Adipose tissue (tissue), 3 donors: ENCODE results near the gene ZNF618. TPM values are rescaled to one million over a fixed set of nuclear protein-coding genes. Genes with fewer than 3 reads are reported as not detected.

Experiments used
- H3K27ac ChIP-seq: one replicate; pipeline ENCODE4 v1.5.1; 2013; ENCODE audit warnings: low read depth, low read length
- WGBS, 3 donors: extraction: QIAGEN DNeasy Blood & Tissue Kit; methylation state at CpG; one replicate each; pipeline ENCODE4 v1.1.7; 2013; 5-methylcytosine and 5-hydroxymethylcytosine counted together
- polyA plus RNA-seq, 3 donors: library from polyadenylated mRNA; stranded (reverse); fragments of 200-250 nt; gene quantifications; one replicate each; pipeline ENCODE4 v1.2.3, GENCODE V29; 2013
- donor health status: healthy with polysubstance abuse.
- donor health status: Bipolar disorder and iron deficiency.
- donor health status: healthy.

ZNF618 gene
- polyA plus RNA-seq, 3 donors: 2.6 to 3.9 (median 2.6) TPM

DNA sequence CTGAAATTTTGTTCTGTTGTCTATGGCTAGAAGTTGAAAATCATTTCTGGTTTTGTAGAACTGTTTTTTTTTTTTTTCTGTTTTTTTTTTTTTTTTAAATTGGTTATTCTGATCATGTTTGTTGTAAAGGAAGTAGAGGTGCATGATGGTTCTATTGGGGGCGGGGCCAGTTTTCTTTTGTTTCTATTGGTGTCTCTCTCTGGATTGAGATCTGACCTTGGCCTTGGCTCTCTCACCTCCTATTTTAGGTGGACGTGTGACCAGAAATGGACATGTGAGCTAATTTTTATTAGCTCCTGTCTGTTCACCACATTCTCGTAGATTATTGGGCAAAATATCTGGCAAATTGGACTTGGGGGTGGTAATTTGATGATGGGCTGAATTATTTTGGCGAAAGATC is 3.2 kb downstream of the ZNF618 start:
- no peak overlapping the region for H3K27ac ChIP-seq
- 78 to 85% (median 84%) methylated on average over 4 of the region's 4 CpGs for WGBS, 3 donors

DNA sequence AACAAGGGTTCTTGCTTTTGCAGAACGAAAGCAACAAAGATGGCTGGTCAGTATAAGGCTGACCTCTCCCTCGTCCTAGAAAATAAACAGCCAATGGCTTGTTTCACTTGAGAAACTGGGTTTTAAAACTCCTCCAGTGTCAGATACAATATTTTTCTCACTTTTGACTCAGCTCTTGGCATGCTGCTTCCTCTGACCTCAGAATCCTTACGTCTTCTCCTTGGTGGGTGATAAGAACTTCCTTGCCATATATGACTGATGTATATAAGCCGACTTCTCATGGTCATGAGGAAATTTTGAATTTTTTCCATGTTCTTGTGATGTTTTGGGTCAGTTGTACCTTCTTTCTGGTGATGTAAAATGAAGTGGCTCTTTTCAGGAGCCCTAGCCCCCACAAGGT is 3.8 kb downstream of the ZNF618 start:
- H3K27ac ChIP-seq: no peak overlapping the region
- WGBS, 3 donors: 59 to 84% (median 63%) methylated on average over 4 of the region's 4 CpGs

DNA sequence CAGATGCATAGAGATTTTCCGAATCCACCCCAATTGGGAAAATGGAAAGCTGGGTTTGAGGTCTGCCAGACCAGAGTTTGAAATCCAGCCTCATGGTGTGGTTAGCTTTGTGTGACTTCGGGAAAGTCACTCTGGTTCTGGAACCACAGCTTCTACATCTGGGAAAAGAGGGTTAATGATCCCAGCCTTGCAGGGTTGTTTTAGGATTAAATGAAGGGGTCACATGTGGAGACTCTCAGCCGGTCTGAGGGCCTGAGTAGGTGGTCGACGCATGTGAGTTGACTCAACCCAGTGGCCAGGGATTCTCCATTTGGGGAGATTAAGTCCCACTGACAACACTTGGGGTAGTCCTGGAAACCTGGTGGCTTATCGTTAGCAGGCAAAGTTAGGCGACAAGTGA is 6.1 kb downstream of the ZNF618 start:
- WGBS, 3 donors: 86 to 92% (median 91%) methylated on average over 7 of the region's 7 CpGs
- no peak overlapping the region for H3K27ac ChIP-seq

DNA sequence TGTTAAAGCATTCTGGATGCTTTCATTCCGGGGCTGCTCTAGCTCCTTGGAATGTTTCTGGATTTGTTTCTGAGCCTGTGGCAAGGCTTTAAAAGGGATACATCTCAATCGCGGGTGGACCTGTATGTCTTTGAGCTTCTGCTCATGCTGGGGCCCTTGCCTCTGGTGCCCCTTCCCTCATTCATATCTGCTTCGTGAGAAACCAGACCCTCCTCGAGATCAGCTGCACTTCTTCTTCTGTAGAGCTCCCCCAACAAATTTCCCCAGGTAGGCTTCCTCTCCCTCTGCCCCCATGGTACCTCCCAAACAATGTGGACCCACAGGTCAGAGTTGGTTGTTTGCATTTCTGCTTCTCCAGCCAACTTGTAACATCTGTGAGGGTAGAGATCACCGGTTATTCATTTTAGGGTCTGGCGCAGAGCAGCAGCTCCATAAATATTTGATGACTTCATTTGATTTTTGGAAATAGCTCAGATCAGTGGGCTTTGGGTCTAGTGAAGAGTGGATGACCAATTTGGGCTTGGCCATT is 6.6 kb downstream of the ZNF618 start:
- WGBS, 3 donors: 82 to 87% (median 86%) methylated on average over 7 of the region's 7 CpGs
- no peak overlapping the region for H3K27ac ChIP-seq

DNA sequence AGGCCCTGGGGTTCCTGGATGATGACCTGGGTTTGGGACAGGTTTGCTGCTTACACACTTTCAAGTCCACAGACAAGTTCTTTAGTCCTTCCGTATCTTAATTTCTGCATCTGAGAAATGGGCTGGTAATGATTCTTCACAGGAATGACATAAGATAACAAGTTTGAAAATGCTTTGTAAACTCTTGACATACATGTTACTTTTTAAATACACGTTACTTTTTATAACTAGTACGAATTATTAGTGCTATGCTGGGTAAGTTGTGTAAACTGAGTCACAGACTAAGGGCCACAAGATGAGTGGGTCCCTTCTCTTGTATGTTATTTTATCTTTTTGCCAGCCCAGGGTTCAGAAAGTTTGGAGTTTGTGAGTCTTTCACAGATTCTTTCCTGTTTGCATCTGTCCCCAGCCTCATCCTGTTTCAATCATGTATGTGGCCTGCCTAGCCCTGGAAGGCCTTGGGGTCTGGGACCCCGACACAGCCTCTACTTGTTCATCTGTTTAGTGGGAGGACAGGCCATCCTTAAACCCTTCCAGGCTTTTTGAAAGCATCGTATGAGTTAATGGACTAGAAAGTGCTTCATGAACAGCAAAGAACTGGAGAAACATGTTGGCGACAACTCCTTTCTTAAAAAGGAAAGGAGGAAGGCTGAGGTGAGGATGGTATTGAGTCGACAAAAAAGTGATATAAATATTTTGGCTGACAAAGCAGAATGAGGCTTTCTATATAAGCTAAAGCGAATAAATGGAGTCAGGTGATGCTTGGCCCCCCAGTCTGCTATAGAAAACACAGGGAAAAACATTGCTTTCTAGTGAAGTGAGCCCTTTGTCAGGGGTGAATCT is 9.3 kb downstream of the ZNF618 start:
- no peak overlapping the region for H3K27ac ChIP-seq
- 71 to 92% (median 73%) methylated on average over 8 of the region's 8 CpGs for WGBS, 3 donors

DNA sequence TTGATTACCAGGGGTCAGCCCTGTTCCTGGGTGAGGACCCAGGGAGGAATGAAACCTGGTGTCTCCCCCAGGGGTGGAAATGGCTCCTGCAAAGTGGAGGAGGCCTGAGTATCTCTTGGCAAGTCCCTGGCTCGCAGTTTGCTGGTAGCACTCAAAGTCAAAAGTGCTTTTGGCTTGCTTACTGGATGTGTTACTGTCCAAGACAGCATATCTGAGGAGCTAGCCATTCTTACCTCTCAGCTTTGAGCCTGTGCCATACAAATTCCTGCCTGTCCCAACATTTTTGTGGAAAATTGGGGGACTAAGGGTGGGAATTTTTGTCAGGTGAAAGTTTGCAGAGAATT is 9.9 kb downstream of the ZNF618 start:
- H3K27ac ChIP-seq: no peak overlapping the region
- 19 to 52% (median 29%) methylated on average over 1 of the region's 1 CpG for WGBS, 3 donors

DNA sequence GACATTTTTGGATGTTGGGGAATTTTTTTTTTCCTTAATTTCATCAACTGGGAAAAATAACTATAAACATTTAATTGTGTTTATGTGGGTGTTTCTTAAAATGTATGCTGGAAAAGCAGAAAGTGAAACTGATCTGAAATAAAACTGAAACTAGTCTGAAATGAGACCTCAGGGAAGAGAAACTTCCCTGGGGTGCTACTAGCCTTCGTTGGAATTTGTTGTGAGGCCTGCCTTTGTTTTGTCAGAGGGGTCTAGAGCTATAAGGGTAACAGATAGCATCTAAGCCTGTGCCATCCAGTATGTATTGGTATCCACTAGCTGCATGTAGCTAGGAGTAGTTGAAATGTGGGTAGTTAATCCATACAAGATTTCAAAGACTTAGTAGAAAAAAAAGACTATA is 10.4 kb downstream of the ZNF618 start:
- H3K27ac ChIP-seq: no peak overlapping the region
- 0 to 44% (median 2%) methylated on average over 1 of the region's 1 CpG for whole genome bisulfite sequencing, 3 donors

DNA sequence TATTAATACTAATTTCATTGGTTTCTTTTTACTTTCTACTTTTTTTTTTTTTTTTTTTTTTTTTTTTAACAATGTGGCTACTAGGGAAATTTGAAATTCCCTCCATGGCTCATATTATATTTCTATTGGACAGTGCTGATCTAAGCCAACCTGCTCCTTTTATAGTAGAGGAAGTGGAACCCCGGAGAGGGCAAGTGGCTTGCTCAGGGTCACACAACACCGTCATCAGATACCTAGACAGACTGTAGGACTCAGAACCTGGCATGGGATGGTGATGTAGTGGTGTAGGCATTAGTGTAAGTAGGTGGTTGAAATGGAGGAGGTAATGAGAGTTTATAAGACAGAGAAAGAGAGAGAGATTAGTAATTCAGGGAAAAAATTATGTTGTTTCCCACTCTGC is 10.8 kb downstream of the ZNF618 start:
- no peak overlapping the region for H3K27ac ChIP-seq
- 32 to 61% (median 42%) methylated on average over 2 of the region's 2 CpGs for WGBS, 3 donors

DNA sequence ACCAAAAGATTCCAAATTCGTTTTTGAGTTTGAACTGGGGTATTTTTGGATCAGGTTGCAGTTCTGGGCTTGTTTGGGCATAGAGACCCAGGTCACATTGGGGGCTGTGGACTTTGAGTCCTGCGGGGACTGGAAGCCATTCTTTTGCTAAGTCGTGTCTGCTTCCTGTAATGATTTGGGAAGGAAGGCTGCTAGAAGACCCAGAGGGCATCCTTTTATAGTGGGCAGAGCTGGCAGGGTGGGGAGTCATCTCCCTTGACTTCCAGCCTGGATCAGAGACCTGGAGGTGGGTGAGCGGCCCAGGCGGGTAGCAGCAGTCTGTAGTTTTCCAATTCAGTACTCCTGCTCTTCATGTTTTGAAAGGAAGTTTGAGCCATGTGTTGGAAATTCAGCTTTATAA is 11.3 kb downstream of the ZNF618 start:
- WGBS, 3 donors: 72 to 85% (median 74%) methylated on average over 5 of the region's 5 CpGs
- no peak overlapping the region for H3K27ac ChIP-seq

DNA sequence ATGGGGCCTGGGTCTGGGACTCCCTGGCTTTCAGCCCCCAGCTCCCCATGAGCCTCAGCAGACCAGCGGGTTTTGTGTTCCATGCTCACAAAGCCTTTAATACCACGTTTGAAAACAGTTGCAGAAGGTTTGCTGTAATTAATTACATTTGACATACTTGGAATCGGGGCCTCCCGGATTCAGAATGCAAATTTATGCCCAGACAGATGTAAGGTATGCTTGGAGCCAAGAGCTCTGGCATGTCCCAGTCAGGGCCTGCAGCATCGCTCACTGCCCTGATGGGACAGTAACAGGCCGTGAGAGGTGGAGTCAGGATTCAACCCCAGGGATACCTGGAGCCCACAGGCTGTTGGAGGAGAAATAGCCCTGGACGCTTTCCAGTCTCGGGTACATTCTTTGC is 12.2 kb downstream of the ZNF618 start:
- H3K27ac ChIP-seq: no peak overlapping the region
- 67 to 78% (median 74%) methylated on average over 8 of the region's 8 CpGs for WGBS, 3 donors

DNA sequence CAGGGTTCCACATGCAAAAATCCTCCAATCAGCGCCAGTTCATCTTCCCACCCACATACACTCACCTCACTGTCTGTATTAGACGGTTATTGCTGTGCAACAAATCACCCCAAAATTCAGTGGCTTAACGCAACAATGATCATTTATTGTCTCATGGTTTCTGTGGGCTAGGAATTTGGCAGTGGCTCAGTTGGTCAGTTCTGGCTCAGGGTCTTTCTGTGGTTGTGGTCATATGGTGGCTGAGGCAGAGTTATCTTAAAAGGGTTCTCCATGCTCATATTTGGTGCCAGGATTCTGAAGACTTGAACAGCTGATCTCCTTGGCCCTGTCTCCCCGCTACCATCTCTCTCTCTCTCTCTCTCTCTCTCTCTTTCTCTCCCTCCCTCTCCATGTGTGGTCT is 12.9 kb downstream of the ZNF618 start:
- no peak overlapping the region for H3K27ac ChIP-seq
- WGBS, 3 donors: 95 to 97% (median 95%) methylated on average over 4 of the region's 4 CpGs

DNA sequence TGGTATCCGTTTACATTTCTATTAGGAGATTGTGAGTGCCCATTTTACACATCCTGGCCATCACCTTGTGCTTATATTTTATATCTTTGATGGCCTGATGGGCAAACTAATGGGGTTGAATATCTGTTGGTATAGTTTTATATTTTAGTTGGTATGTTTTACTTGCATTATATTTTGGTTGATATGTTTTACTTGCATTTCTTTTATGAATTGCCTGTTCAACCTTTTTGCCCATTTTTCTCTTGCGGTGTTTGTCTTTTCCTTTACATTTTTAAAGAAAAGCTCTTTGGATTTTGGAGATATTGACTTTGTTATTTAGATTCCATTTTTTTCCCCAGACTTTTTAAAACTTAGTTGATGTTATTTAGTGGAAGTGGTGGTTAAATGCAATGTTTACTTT is 14.6 kb downstream of the ZNF618 start:
- WGBS, 3 donors: 97 to 100% (median 99%) methylated on average over 2 of the region's 2 CpGs
- H3K27ac ChIP-seq: no peak overlapping the region

DNA sequence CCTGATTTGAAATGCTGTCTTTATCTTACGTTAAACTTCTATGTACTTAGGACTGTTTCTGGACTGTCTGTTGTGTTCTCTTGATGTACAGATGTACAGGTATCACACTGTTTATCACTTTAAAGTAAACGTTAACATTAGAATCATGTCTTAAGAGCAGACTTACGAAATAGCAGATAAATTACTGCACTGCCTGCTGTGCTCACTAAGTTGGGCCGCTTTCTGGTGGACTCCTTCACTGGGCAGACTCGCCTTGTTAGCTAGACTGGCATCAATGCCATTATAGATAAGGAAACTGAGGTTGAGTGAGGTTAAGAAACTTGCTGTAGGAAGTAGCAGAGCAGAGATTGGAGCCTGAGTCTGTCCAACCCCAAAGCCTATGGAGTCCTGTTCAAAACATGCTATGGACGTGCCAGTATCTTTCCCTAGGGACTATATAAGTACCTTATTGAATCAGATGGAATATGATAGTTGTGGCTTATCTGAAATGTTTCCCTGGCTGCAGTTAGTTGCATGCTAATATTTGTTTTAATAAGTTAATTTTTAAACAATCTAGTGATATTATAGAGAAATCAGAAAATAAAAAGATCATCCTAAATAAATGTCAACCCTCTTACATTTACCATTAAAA is 16.9 kb downstream of the ZNF618 start:
- 38 to 86% (median 82%) methylated on average over 6 of the region's 6 CpGs for WGBS, 3 donors
- H3K27ac ChIP-seq: no peak overlapping the region

DNA sequence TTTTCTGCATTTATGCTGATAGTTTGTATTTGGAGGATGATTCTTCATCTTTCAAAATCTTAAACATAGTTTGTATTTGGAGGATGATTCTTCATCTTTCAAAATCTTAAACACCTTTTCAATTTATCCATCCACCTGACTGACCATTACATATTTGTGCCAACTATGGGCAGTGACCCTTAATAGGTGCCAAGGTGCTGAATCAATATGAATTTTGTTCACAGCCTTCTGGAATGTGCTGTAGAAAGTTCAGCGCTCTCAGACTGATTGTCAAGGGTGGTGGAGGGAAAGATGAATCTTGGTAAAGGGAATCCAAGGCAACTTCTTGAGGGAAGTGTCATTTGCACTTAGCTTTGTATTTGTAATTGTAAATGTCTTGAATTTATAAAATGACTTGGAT is 18.1 kb downstream of the ZNF618 start:
- 93 to 98% (median 98%) methylated on average over 1 of the region's 1 CpG for WGBS, 3 donors
- H3K27ac ChIP-seq: no peak overlapping the region

DNA sequence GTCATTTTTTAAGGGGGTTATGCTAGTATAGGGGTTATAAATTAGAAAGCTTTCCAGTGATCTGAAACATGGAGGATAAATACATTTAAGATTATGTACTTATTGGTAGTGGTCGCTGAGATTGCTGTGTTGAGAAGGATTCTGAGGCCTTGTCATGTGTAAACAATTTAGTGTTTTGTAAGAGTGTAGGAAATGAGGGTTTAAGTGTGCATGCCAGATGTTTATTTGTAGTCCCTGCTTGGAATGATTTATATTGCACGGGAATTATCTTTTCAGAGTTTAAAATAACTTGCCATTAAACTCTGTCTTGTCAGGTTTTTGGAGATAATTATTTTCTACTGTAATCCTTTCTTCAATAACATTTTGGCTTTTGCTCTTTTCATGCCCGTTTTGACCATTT is 19.4 kb downstream of the ZNF618 start:
- WGBS, 3 donors: 61 to 83% (median 75%) methylated on average over 3 of the region's 3 CpGs
- H3K27ac ChIP-seq: no peak overlapping the region

DNA sequence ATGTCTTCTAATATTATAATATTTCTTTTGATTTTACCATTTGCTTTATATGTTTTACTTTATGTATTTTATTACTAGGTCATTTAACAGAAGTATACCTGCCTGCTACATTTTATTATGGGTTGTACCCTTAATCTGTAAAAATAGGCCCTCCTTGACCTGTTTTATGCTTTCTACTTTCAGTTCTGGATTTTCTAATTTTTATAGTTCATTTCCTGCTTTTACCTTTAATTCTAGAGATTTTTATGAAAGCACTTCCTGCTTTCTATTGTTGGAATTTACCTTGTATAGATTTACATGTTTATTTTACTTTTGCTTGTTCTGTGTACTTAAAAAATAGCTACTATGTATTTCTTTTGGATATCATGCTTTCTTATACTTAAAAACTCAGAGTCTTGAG is 20.6 kb downstream of the ZNF618 start:
- no peak overlapping the region for H3K27ac ChIP-seq

DNA sequence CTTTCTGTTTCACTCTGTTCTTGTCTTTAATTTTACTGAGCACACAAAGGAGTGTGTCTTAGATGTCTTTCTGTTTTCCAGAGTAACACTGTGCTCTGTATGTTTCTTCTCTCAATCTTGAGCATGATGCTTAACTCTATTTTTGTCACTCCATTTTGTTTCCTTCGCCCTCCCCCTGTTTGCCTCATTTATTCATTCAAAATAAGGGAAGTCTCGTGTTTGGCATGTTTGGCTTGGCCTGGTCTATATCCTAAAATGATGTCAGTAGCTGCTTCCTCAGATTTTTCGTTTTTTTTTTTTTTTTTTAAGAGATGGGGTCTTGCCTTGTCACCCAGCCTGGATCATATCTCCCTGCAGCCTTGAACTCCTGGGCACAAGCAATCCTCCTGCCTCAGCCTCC is 22.0 kb downstream of the ZNF618 start:
- 72 to 78% (median 74%) methylated on average over 3 of the region's 3 CpGs for WGBS, 3 donors
- no peak overlapping the region for H3K27ac ChIP-seq

DNA sequence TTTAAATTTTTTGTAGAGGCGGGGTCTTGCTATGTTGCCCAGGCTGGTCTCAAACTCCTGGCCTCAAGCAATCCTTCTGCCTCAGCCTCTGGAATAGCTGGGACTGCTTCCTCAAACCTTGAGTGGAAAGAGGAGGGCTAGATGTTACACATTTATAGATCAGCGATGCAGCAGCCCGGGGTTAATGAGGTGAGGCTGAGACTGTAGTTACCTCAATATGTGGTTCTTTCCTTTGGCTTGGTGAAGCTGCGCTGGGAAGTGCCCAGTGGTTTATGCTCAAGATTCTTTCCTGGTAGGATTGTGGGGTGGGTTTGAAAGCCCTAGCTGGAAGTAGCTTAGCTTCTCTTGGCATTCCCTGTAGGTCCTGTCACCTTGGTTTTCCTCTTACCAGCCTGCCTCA is 22.5 kb downstream of the ZNF618 start:
- no peak overlapping the region for H3K27ac ChIP-seq
- WGBS, 3 donors: 92 to 98% (median 98%) methylated on average over 4 of the region's 4 CpGs

DNA sequence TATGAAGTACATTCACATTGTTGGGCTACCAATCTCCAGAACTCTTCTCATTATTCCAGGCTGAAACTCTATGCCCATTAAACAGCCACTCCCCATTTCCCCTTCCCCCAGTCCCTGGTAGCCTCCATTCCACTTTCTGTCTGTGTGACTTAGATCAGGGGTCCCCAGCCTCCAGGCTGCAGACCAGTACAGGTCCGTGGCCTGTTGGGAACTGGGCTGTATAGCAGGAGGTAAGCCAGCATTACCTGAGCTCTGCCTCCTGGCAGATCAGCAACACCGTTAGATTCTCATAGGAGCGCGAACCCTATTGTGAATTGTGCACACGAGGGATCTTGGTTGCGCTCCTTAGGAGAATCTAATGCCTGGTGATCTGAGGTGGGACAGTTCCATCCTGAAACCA is 23.1 kb downstream of the ZNF618 start:
- WGBS, 3 donors: 97 to 98% (median 97%) methylated on average over 6 of the region's 6 CpGs
- H3K27ac ChIP-seq: no peak overlapping the region

DNA sequence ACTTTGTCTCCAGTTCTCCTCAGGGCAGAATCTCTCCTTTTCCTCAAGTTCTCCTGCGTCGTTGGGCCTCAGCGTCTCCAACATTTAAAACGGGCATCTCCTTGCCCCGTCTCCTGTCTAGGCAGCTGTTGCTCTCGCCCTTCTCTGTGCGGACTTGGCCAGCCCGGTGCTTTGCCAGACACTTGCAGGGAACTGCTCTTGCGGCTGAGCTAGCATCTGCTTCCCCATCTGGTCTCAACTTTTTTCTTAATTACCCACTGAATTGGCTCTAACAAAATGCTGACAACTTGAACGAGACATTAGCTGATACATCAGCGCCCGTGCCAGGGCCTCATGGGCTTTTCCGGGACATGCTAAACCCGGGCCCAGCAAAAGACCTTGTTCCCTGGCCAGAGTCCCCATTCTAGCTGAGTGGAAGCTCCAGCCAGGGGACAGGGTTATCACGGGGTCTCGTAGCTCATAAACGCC is 25.1 kb downstream of the ZNF618 start:
- WGBS, 3 donors: 89 to 93% (median 91%) methylated on average over 17 of the region's 17 CpGs
- H3K27ac ChIP-seq: no peak overlapping the region
